OCI-LY7 (cell line): ENCODE results near the gene FBLN1. TPM values are rescaled to one million over a fixed set of nuclear protein-coding genes. Genes with fewer than 3 reads are reported as not detected.

Experiments
- BruUV-seq: library from RNA; stranded (reverse); fragments of 400-500 nt; replicated peaks from 2 replicates; lab custom pipeline; 2021; lab: Mats Ljungman, UMichigan
- CTCF ChIA-PET: fragments of 300-600 bp; sonication (Branson Sonifier 250); formaldehyde crosslinking; loops from one replicate; lab custom pipeline; 2022; ENCODE audit warnings: antibody characterized with exemption; ENCODE audit not compliant: unreplicated experiment; lab: Charles Lee
- POLR2A ChIA-PET: fragments of 300-600 bp; sonication (Branson Sonifier 250); formaldehyde crosslinking; loops from one replicate; lab custom pipeline; 2022; ENCODE audit warnings: antibody characterized with exemption; lab: Charles Lee
- DNase-seq: peaks from one replicate; pipeline ENCODE4 v3.0.0-alpha.2; 2015; ENCODE audit warnings: low spot score
- H2AFZ ChIP-seq: fragments of 200-600 bp; sonication (generic), shearing (Covaris generic); 2 replicates; pipeline ENCODE4 v1.6.1; 2014; ENCODE audit warnings: mild to moderate bottlenecking, antibody characterized with exemption, low read length, moderate library complexity
- H3K27ac ChIP-seq: fragments of 200-600 bp; sonication (generic); 2 replicates; pipeline ENCODE4 v1.5.1; 2014; ENCODE audit warnings: mixed run types, low read depth, mild to moderate bottlenecking, moderate library complexity, low read length, inconsistent platforms; ENCODE audit not compliant: poor library complexity, severe bottlenecking
- H3K36me3 ChIP-seq: fragments of 200-600 bp; sonication (generic); 2 replicates; pipeline ENCODE4 v1.6.1; 2014; ENCODE audit warnings: mild to moderate bottlenecking, antibody characterized with exemption, low read length, moderate library complexity, mixed read lengths; ENCODE audit not compliant: insufficient read depth
- H3K4me1 ChIP-seq: fragments of 200-600 bp; sonication (generic); 2 replicates; pipeline ENCODE4 v1.5.1; 2014; ENCODE audit warnings: mild to moderate bottlenecking, low read length; ENCODE audit not compliant: insufficient read depth, poor library complexity, severe bottlenecking
- H3K4me2 ChIP-seq: fragments of 200-600 bp; sonication (generic); 2 replicates; pipeline ENCODE4 v1.6.1; 2014; ENCODE audit warnings: mild to moderate bottlenecking, low read length
- H3K4me3 ChIP-seq: fragments of 200-600 bp; sonication (generic); 2 replicates; pipeline ENCODE4 v1.5.1; 2014; ENCODE audit warnings: mild to moderate bottlenecking, low read depth, low read length; ENCODE audit not compliant: poor library complexity, severe bottlenecking
- H3K79me2 ChIP-seq: fragments of 200-600 bp; sonication (generic); 2 replicates; pipeline ENCODE4 v1.6.1; 2016; ENCODE audit warnings: low read depth, mild to moderate bottlenecking, low read length, moderate library complexity, mixed read lengths; ENCODE audit not compliant: insufficient read depth
- H3K9me2 ChIP-seq: fragments of 200-600 bp; sonication (generic); 2 replicates; pipeline ENCODE4 v1.6.1; 2016; ENCODE audit warnings: mild to moderate bottlenecking, low read length, mixed read lengths; ENCODE audit not compliant: insufficient read depth
- H3K9me3 ChIP-seq: fragments of 200-600 bp; sonication (generic); 2 replicates; pipeline ENCODE4 v1.6.1; 2014; ENCODE audit warnings: mild to moderate bottlenecking, mixed run types, low read length, mixed read lengths
- H4K20me1 ChIP-seq: fragments of 200-600 bp; sonication (generic); 2 replicates; pipeline ENCODE4 v1.6.1; 2014; ENCODE audit warnings: mild to moderate bottlenecking, antibody characterized with exemption, low read length, moderate library complexity, mixed read lengths; ENCODE audit not compliant: insufficient read depth
- CTCF ChIP-seq: fragments of 200-600 bp; sonication (generic); conservative IDR thresholded peaks from 2 replicates; pipeline ENCODE4 v1.5.1; 2014; ENCODE audit warnings: mild to moderate bottlenecking, antibody characterized with exemption, low read length, moderate library complexity, mixed read lengths
- EZH2phosphoT487 ChIP-seq: fragments of 200-600 bp; sonication (generic); IDR thresholded peaks from 2 replicates; pipeline ENCODE4 v1.6.1; 2018; ENCODE audit warnings: low read depth, borderline replicate concordance, mild to moderate bottlenecking, mixed run types, antibody characterized with exemption, low read length, moderate library complexity, mixed read lengths
- intact Hi-C: fragments of 100-400 bp; cut with micrococcal nuclease; formaldehyde crosslinking; loops from one replicate; pipeline ENCODE4 v1.10.0; 2022; ENCODE audit not compliant: unreplicated experiment
- total RNA-seq, 2 experiments: library from RNA; depleted of rRNA in 1 of 2; stranded (reverse); fragments of >200 nt in 1 of 2; shearing (Covaris generic) in 1 of 2; gene quantifications; 2 replicates each; pipeline ENCODE4 v1.2.3, GENCODE V29; 2014 to 2022

Gene FBLN1
- total RNA-seq, 2 experiments from 2014 or later = not detected

DNA sequence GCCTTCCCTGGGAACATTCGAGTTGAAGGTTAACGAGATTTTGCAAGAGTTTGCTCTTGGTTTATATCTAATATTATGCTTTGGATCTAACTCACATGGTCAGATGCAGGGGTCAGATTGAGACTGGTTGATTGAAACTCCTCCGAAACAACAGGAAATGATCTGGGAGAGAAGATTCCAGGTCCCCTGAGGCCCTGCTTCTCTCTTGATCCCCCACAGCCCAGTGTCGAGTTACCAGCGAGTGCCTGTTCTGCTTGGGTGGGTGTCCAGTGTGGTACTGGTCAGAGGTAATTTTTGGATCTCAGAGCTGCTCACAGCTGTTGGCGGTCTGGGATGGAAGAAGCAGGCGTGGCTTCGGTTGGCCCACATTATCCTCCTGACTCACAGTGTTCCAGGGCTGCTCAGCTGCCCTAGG is 9.2 kb downstream of the FBLN1 start:
- no peaks in the 10 kb centered on the region for H3K79me2 ChIP-seq
- intact Hi-C loops = no loop called here
- H3K9me3 ChIP-seq = no peaks in the 10 kb centered on the region
- POLR2A ChIA-PET = no interaction called here
- H3K4me3 ChIP-seq = no peak overlapping the region
- no peaks in the 10 kb centered on the region for H3K4me1 ChIP-seq
- no peak for DNase-seq
- no peak overlapping the region for H3K4me2 ChIP-seq
- H3K27ac ChIP-seq = no peak overlapping the region
- H2AFZ ChIP-seq = no peak overlapping the region
- BruUV-seq = no TSS peak
- no peak for TF ChIP-seq EZH2phosphoT487
- TF ChIP-seq CTCF = no peak
- H3K9me2 ChIP-seq = no peaks in the 10 kb centered on the region
- CTCF ChIA-PET = no interaction called here
- no peaks in the 10 kb centered on the region for H4K20me1 ChIP-seq
- H3K36me3 ChIP-seq = no peaks in the 10 kb centered on the region

GRCh38 chr22:45512363-45512762 is 9.7 kb downstream of the FBLN1 start:
- CTCF ChIA-PET = no interaction called here
- H3K79me2 ChIP-seq = no peaks in the 10 kb centered on the region
- no peak for DNase-seq

DNA sequence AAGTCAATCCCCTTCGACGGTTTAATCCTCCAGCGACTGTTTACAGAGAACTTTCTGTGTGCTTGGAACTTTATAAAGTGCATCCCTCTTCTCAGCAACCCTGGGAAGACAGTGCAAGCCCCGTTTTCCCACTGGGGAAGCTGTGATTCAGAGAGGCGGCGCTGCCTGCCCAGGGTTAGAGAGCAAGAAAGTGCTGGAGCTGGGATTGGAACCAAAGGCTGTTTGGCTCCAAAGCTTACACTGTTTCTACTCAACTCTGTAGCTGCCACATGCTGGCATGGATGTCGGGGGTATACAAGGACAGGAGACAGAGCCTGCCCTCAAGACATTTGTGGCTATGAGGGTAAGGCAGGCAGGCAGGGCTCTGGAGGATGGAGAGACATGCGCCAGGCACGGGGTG is 13.0 kb downstream of the FBLN1 start:
- ChIA-PET POLR2A (no interaction called here), CTCF (no interaction called here)
- no TSS peak for BruUV-seq
- H3K4me1 ChIP-seq = no peaks in the 10 kb centered on the region
- H3K36me3 ChIP-seq = no peaks in the 10 kb centered on the region
- intact Hi-C loops = no loop called here
- H3K9me2 ChIP-seq = no peaks in the 10 kb centered on the region
- no peaks in the 10 kb centered on the region for H4K20me1 ChIP-seq
- no peaks in the 10 kb centered on the region for H3K9me3 ChIP-seq
- DNase-seq = no peak
- H2AFZ ChIP-seq = no peak overlapping the region
- no peak for TF ChIP-seq CTCF
- TF ChIP-seq EZH2phosphoT487 = no peak
- H3K79me2 ChIP-seq = no peaks in the 10 kb centered on the region
- H3K27ac ChIP-seq = no peak overlapping the region
- no peak overlapping the region for H3K4me3 ChIP-seq
- H3K4me2 ChIP-seq = no peak overlapping the region

More at GRCh38 chr22:45512363-45512762, 9.7 kb downstream of the FBLN1 start:
- no peaks in the 10 kb centered on the region for H3K36me3 ChIP-seq
- H3K9me2 ChIP-seq = no peaks in the 10 kb centered on the region
- no TSS peak for BruUV-seq
- POLR2A ChIA-PET = no interaction called here
- intact Hi-C loops = no loop called here
- H3K4me1 ChIP-seq = no peaks in the 10 kb centered on the region
- H4K20me1 ChIP-seq = no peaks in the 10 kb centered on the region
- H3K4me3 ChIP-seq = no peak overlapping the region
- H3K4me2 ChIP-seq = no peak overlapping the region
- H2AFZ ChIP-seq = no peak overlapping the region
- H3K27ac ChIP-seq = no peak overlapping the region
- H3K9me3 ChIP-seq = no peaks in the 10 kb centered on the region
- TF ChIP-seq CTCF = no peak
- no peak for TF ChIP-seq EZH2phosphoT487
